MM.1S (cell line): ENCODE data around the gene MILR1.

Experiments used
- EZH2phosphoT487 ChIP-seq: fragments of 300-600 bp; sonication (generic); IDR thresholded peaks from 2 replicates; pipeline ENCODE4 v1.6.1; 2018; ENCODE audit warnings: antibody characterized with exemption, low read length
- TF ChIP-seq, protein P1 (sequence below): fragments of 300-600 bp; sonication (generic); IDR thresholded peaks from 2 replicates; pipeline ENCODE4 v1.5.1; 2016; ENCODE audit warnings: antibody characterized with exemption, low read length, mixed read lengths

DNA sequence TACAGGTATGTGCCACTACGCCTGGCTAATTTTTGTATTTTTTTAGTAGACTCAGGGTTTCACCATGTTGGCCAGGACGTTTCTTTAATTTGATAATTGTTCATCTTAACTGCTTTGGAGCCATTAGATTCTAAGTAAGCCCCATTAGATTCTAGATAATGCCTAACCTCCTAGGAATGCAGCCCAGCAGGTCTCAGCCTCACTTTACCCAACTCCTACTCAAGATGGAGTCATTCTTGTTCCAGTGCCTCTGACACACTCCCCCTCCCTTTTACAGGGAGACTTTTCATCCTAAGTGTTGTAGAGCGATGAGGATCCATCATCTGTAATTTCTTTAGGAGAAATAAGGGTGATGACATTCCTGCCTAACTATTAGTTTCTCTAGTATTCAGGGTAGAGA is 23.7 kb upstream of the MILR1 start:
- TF ChIP-seq, protein P1, sequence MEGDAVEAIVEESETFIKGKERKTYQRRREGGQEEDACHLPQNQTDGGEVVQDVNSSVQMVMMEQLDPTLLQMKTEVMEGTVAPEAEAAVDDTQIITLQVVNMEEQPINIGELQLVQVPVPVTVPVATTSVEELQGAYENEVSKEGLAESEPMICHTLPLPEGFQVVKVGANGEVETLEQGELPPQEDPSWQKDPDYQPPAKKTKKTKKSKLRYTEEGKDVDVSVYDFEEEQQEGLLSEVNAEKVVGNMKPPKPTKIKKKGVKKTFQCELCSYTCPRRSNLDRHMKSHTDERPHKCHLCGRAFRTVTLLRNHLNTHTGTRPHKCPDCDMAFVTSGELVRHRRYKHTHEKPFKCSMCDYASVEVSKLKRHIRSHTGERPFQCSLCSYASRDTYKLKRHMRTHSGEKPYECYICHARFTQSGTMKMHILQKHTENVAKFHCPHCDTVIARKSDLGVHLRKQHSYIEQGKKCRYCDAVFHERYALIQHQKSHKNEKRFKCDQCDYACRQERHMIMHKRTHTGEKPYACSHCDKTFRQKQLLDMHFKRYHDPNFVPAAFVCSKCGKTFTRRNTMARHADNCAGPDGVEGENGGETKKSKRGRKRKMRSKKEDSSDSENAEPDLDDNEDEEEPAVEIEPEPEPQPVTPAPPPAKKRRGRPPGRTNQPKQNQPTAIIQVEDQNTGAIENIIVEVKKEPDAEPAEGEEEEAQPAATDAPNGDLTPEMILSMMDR: no peak
- TF ChIP-seq EZH2phosphoT487: no peak
